A673 (cell line): ENCODE data around the gene ASMTL.

Experiments used
- CTCF ChIP-seq: fragments of 300-800, 200-600 bp; sonication (generic); conservative IDR thresholded peaks from 2 replicates; pipeline ENCODE4 v1.5.1; 2017; ENCODE audit warnings: low read depth, mild to moderate bottlenecking, antibody characterized with exemption, low read length, moderate library complexity, mixed read lengths
- EZH2 ChIP-seq: fragments of 200-600 bp; sonication (generic); IDR thresholded peaks from 2 replicates; pipeline ENCODE4 v1.6.1; 2017; ENCODE audit warnings: borderline replicate concordance, low read depth, mild to moderate bottlenecking, mixed read lengths, antibody characterized with exemption, low read length; ENCODE audit not compliant: poor library complexity, severe bottlenecking

DNA sequence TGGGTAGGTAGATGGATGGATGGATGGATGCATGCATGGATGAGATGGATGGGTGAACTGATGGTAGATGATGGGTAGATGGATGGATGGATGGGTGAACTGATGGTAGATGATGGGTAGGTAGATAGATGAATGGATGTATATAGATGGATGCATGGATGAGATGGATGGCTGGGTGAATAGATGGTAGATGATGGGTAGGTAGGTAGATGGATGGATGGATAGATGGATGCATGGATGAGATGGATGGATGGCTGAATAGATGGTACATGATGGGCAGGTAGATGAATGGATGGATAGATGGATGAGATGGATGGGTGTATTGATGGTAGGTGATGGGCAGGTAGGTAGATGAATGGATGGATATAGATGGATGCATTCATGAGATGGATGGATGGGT, 45.7 kb downstream of the ASMTL start:
- TF ChIP-seq CTCF (no peak), EZH2 (no peak)
